Keratinocyte (primary cell): ENCODE measurements around the gene PCAT6.

Experiments
- CTCF ChIP-seq, 3 experiments: IDR thresholded peaks in 1 of 3; conservative IDR thresholded peaks in 1 of 3; optimal IDR thresholded peaks in 1 of 3; 2 replicates in 2 of 3; 3 replicates in 1 of 3; pipeline versions ENCODE3 to v1.5.1; 2011; ENCODE audit warnings: low read length in 3 of 3, mild to moderate bottlenecking in 3 of 3, moderate library complexity in 2 of 3, control low read depth in 1 of 3, inconsistent platforms in 1 of 3; ENCODE audit not compliant: insufficient read depth in 2 of 3; ENCODE audit errors: extremely low read depth in 1 of 3
- EZH2 ChIP-seq: IDR thresholded peaks from one replicate; pipeline ENCODE4 v1.6.1; 2012; ENCODE audit warnings: inconsistent platforms, mild to moderate bottlenecking, low read length, moderate library complexity

- TF ChIP-seq CTCF (optimal IDR thresholded peaks at IDR 0.05 in 1 of 3, IDR thresholded peaks at IDR 0.05 in 1 of 3, conservative IDR thresholded peaks at IDR 0.05 in 1 of 3; ENCODE audit: extremely low read depth in 1 of 3, insufficient read depth in 2 of 3, low read length in 3 of 3) (no peak), EZH2 (no peak)
These were observed 23.9 kb upstream of the PCAT6 start for GRCh38 chr1:202786804-202787203.
